WTC11 (cell line): Measurements from ENCODE around the gene BEND3. TPM values are rescaled to one million over a fixed set of nuclear protein-coding genes. Genes with fewer than 3 reads are reported as not detected.
"Not testable (repeated sequence)": the region's sequence is repeated elsewhere in the genome, so short reads cannot be mapped to it uniquely, and the experiment has no call there.

Experiments
- ATAC-seq: fragments of 200-7000 bp; cut with Tn5 transposase; 2 replicates; pipeline ENCODE4 v1.10.0; 2021; ENCODE audit warnings: mild to moderate bottlenecking, moderate library complexity
- CTCF ChIA-PET: fragments of 300-600 bp; sonication (Branson Sonifier 250); formaldehyde crosslinking; loops from one replicate; lab custom pipeline; 2021; ENCODE audit warnings: antibody characterized with exemption; lab: Charles Lee
- POLR2A ChIA-PET: fragments of 350-600 bp; sonication (Branson Sonifier 250); formaldehyde crosslinking; loops from one replicate; lab custom pipeline; 2021; ENCODE audit warnings: antibody characterized with exemption; lab: Charles Lee
- DNase-seq: peaks from one replicate; pipeline ENCODE4 v3.0.0; 2021; ENCODE audit warnings: low spot score
- H3K27ac Mint-ChIP-seq: 2 replicates; pipeline ENCODE4 v1.8.0; 2021; ENCODE audit warnings: mixed read lengths
- H3K27me3 Mint-ChIP-seq: 2 replicates; pipeline ENCODE4 v1.8.0; 2021; ENCODE audit warnings: low read depth, mild to moderate bottlenecking, moderate library complexity, mixed read lengths
- H3K36me3 Mint-ChIP-seq: 2 replicates; pipeline ENCODE4 v1.8.0; 2021; ENCODE audit warnings: mixed read lengths
- H3K4me1 Mint-ChIP-seq: 2 replicates; pipeline ENCODE4 v1.8.0; 2022; ENCODE audit warnings: mixed read lengths
- H3K4me3 Mint-ChIP-seq: 2 replicates; pipeline ENCODE4 v1.8.0; 2021; ENCODE audit warnings: mild to moderate bottlenecking, moderate library complexity, mixed read lengths
- H3K9me3 Mint-ChIP-seq: 2 replicates; pipeline ENCODE4 v1.8.0; 2021; ENCODE audit warnings: mixed read lengths
- CTCF ChIP-seq: fragments of 200-600 bp; IDR thresholded peaks from 2 replicates; pipeline ENCODE4 v1.8.0; 2022; ENCODE audit warnings: antibody characterized with exemption
- JAZF1 ChIP-seq: fragments of 250-450 bp; sonication (Bioruptor Pico); IDR thresholded peaks from 2 replicates; pipeline ENCODE4 v1.9.0; 2021; ENCODE audit warnings: moderate library complexity, mild to moderate bottlenecking, inconsistent platforms
- OVOL2 ChIP-seq: fragments of 250-450 bp; sonication (Bioruptor Pico); IDR thresholded peaks from 2 replicates; pipeline ENCODE4 v1.9.0; 2021; ENCODE audit warnings: mild to moderate bottlenecking, borderline replicate concordance
- SMAD4 ChIP-seq: sonication (generic); formaldehyde crosslinking; IDR thresholded peaks from 2 replicates; pipeline ENCODE4 v1.8.0; 2022; ENCODE audit warnings: mild to moderate bottlenecking, missing genetic modification reagents
- ZNF121 ChIP-seq: sonication (generic); formaldehyde crosslinking; IDR thresholded peaks from 2 replicates; pipeline ENCODE4 v1.8.0; 2023; ENCODE audit warnings: missing genetic modification reagents
- total RNA-seq: library from RNA; stranded (reverse); gene quantifications from 3 replicates; pipeline ENCODE4 v1.2.3, GENCODE V29; 2021
- TF ChIP-seq, protein P1 (sequence below): sonication (generic); formaldehyde crosslinking; conservative IDR thresholded peaks from 2 replicates; pipeline ENCODE4 v1.8.1; 2023; ENCODE audit warnings: mild to moderate bottlenecking, low read depth, missing genetic modification reagents, moderate library complexity
- TF ChIP-seq, protein P2 (sequence below): sonication (generic); formaldehyde crosslinking; IDR thresholded peaks from 2 replicates; pipeline ENCODE4 v1.8.1; 2023; ENCODE audit warnings: mild to moderate bottlenecking, missing genetic modification reagents, moderate library complexity
- TF ChIP-seq, protein P3 (sequence below): fragments of 250-450 bp; sonication (Bioruptor Pico); conservative IDR thresholded peaks from 2 replicates; pipeline ENCODE4 v1.9.0; 2021; ENCODE audit warnings: mild to moderate bottlenecking

Gene BEND3
- total RNA-seq, 1 experiment from 2014 or later: 25.4 TPM

- Mint-ChIP-seq H3K36me3 (no peaks in the 10 kb centered on the region), H3K9me3 (peaks cover 3% of the 10 kb centered on the region; the same call in 1 of the 2 replicates), H3K27me3 (no peaks in the 10 kb centered on the region), H3K4me3 (no peak overlapping the region), H3K27ac (no peak overlapping the region), H3K4me1 (peaks cover 6% of the 10 kb centered on the region)
- ChIA-PET POLR2A (interaction anchor here (0.7 kb wide), 1 partner anchor 9 kb away, joined by 11 read pairs; no protein-coding TSS in a partner anchor), CTCF (no interaction called here)
- DNase-seq (no peak), ATAC-seq (no peak)
- TF ChIP-seq ZNF121 (CRISPR knock-in tag) (peak; percentile 77; the same call in 1 of the 2 replicates), OVOL2 (CRISPR knock-in tag) (no peak)
Measured at GRCh38 chr6:107144014-107144413, 28.7 kb upstream of the BEND3 start.

GRCh38 chr6:107140581-107140980, 25.3 kb upstream of the BEND3 start:
- Mint-ChIP-seq H3K9me3 (peaks cover 3% of the 10 kb centered on the region; the same call in 1 of the 2 replicates), H3K4me1 (peaks cover 13% of the 10 kb centered on the region), H3K36me3 (no peaks in the 10 kb centered on the region), H3K27me3 (no peaks in the 10 kb centered on the region), H3K27ac (peak overlapping the region; percentile 27; the same call in 1 of the 2 replicates), H3K4me3 (no peak overlapping the region)
- no peak for TF ChIP-seq JAZF1 (CRISPR knock-in tag)
- TF ChIP-seq, protein P1, sequence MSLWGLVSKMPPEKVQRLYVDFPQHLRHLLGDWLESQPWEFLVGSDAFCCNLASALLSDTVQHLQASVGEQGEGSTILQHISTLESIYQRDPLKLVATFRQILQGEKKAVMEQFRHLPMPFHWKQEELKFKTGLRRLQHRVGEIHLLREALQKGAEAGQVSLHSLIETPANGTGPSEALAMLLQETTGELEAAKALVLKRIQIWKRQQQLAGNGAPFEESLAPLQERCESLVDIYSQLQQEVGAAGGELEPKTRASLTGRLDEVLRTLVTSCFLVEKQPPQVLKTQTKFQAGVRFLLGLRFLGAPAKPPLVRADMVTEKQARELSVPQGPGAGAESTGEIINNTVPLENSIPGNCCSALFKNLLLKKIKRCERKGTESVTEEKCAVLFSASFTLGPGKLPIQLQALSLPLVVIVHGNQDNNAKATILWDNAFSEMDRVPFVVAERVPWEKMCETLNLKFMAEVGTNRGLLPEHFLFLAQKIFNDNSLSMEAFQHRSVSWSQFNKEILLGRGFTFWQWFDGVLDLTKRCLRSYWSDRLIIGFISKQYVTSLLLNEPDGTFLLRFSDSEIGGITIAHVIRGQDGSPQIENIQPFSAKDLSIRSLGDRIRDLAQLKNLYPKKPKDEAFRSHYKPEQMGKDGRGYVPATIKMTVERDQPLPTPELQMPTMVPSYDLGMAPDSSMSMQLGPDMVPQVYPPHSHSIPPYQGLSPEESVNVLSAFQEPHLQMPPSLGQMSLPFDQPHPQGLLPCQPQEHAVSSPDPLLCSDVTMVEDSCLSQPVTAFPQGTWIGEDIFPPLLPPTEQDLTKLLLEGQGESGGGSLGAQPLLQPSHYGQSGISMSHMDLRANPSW (CRISPR knock-in tag): no peak
- no peak for TF ChIP-seq SMAD4
- TF ChIP-seq, protein P2, sequence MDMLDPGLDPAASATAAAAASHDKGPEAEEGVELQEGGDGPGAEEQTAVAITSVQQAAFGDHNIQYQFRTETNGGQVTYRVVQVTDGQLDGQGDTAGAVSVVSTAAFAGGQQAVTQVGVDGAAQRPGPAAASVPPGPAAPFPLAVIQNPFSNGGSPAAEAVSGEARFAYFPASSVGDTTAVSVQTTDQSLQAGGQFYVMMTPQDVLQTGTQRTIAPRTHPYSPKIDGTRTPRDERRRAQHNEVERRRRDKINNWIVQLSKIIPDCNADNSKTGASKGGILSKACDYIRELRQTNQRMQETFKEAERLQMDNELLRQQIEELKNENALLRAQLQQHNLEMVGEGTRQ (CRISPR knock-in tag): no peak
- POLR2A ChIA-PET: no interaction called here
- CTCF ChIA-PET: interaction anchor here (1.2 kb wide), 1 partner anchor 162 kb away, joined by 3 read pairs; no protein-coding TSS in a partner anchor
- ATAC-seq (no peak), DNase-seq (no peak)

- ATAC-seq, H3K27me3 Mint-ChIP-seq, DNase-seq, H3K9me3 Mint-ChIP-seq, H3K27ac Mint-ChIP-seq, POLR2A ChIA-PET, H3K4me3 Mint-ChIP-seq, H3K36me3 Mint-ChIP-seq: not testable (repeated sequence)
- peaks cover 13% of the 10 kb centered on the region for H3K4me1 Mint-ChIP-seq
- CTCF ChIA-PET: interaction anchor here (1.0 to 1.3 kb wide), 2 partner anchors 42 to 198 kb away, joined by 3 to 4 read pairs; no protein-coding TSS in a partner anchor
- peak; percentile 49; the same call in 1 of the 2 replicates for TF ChIP-seq ZNF121 (CRISPR knock-in tag)
Measured at GRCh38 chr6:107136324-107136723, 21.0 kb upstream of the BEND3 start.

DNA sequence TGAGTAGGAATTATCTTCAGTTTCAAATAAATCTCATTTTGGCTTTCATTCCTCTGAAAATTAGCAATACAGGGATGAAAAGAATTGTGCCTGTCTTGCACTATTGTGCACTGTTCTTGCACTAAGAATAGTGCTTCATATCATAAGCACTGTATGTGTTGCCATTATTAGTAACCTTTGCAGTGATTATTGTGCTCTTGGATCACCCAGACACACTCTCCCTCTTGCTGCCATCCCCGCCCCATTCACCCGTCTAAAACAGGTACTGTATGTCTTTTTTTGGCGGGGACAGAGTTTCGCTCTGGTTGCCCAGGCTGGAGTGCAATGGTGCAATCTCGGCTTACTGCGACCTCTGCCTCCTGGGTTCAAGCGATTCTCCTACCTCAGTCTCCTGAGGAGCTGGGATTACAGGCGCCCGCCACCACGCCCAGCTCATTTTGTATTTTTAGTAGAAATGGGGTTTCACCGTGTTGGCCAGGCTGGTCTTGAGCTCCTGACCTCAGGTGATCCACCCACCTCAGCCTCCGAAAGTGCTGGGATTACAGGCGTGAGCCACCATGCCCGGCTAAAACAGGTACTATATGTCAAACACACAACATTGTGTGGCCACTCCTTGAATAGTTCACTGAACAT, 19.8 kb upstream of the BEND3 start:
- H3K4me3 Mint-ChIP-seq, H3K27me3 Mint-ChIP-seq, H3K36me3 Mint-ChIP-seq, ATAC-seq, POLR2A ChIA-PET, H3K4me1 Mint-ChIP-seq, H3K9me3 Mint-ChIP-seq, DNase-seq, H3K27ac Mint-ChIP-seq: not testable (repeated sequence)
- CTCF ChIA-PET: interaction anchor here (1.3 kb wide), 1 partner anchor 43 kb away, joined by 3 read pairs; no protein-coding TSS in a partner anchor

DNA sequence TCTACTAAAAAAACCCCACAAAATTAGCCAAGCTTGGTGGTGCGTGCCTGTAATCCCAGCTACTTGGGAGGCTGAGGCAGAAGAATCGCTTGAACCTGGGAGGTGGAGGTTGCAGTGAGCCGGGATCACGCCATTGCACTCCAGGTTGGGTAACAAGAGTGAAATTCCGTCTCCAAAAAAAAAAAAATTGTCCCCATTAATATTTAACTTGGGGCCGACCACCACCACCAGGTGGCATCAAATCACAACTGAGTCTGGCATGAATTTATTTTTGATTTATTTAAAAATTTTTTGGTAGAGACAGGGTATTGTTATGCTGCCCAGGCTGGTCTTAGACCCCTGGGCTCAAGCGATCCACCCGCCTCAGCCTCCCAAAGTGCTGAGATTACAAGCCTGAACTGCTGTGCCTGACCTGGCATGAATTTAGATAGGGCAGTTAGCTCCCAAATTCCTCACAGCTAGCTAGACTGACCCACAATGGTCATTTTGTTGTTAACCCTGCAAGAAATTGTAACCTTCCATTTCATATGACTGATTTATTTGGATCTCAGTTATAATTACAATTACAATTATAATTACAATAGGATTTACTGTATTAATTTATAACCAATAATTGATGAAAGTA, 17.1 kb upstream of the BEND3 start:
- ATAC-seq: peak; percentile 25; the same call in 1 of the 2 replicates
- peaks cover 24% of the 10 kb centered on the region for H3K4me1 Mint-ChIP-seq
- H3K27ac Mint-ChIP-seq: no peak overlapping the region
- 0 out of 2 replicates have a peak, but pooled peaks have one; percentile 22 for TF ChIP-seq CTCF
- TF ChIP-seq, protein P3, sequence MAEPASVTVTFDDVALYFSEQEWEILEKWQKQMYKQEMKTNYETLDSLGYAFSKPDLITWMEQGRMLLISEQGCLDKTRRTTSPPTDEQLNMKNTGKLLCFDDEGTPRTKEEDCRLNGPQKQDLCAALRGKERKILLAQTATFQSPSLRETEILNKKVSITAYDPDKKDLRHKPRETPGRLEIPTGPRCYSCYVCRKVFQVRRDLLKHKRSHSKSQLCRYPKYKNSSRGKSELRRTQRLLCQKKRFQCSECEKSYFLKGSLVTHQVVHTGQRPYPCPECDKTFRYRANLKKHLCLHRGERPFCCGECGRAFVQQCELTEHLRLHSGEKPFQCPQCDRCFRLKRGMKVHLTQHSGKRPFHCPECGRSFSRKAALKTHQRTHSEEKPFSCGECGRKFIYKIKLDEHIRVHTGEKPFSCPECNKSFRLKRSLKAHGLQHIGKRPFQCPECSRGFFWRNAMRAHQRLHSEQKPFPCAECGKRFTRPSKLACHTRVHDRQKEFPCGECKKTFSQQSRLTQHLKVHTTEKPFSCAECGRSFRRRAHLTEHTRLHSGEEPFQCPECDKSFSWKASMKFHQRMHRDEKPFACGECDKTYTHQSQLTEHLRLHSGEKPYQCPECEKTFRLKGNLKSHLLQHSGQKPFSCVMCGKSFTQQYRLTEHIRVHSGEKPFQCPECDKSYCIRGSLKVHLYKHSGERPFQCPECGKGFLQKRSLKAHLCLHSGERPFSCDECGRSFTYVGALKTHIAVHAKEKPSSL: no peak
- no peak for DNase-seq
- POLR2A ChIA-PET: no interaction called here
- no peaks in the 10 kb centered on the region for H3K36me3 Mint-ChIP-seq
- no peaks in the 10 kb centered on the region for H3K9me3 Mint-ChIP-seq
- H3K27me3 Mint-ChIP-seq: no peaks in the 10 kb centered on the region
- CTCF ChIA-PET: interaction anchor here (0.6 to 2.2 kb wide), 7 partner anchors 13 to 320 kb away, joined by 3 to 6 read pairs (median 4); no protein-coding TSS in a partner anchor
- H3K4me3 Mint-ChIP-seq: no peak overlapping the region
